ENCODE measurements around the gene LGR5. TPM values are rescaled to one million over a fixed set of nuclear protein-coding genes. Genes with fewer than 3 reads are reported as not detected.

The LGR5 gene
- total and polyA plus RNA-seq, 2 of the 13 experiments (the other 11 are each of a cell fraction or from before 2014, with no cell fraction given), result 37.0 to 121 TPM

GRCh38 chr12:71541583-71541982, 102.0 kb downstream of the LGR5 start (continued):
- TF ChIP-seq, protein P1, sequence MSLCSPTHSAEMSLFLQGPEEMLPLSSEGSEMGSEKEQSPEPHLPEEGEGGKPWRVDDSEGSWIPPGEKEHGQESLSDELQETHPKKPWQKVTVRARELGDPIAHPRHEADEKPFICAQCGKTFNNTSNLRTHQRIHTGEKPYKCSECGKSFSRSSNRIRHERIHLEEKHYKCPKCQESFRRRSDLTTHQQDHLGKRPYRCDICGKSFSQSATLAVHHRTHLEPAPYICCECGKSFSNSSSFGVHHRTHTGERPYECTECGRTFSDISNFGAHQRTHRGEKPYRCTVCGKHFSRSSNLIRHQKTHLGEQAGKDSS (CRISPR knock-in tag; IDR thresholded peaks at IDR 0.05; ENCODE audit: borderline replicate concordance, low read depth), result no peak
- TF ChIP-seq HIVEP1 (CRISPR knock-in tag; IDR thresholded peaks at IDR 0.05), result no peak
- TF ChIP-seq ZNF362 (CRISPR knock-in tag; IDR thresholded peaks at IDR 0.05; ENCODE audit: borderline replicate concordance), result no peak
- TF ChIP-seq KMT2B (CRISPR knock-in tag; IDR thresholded peaks at IDR 0.05), result no peak

- 100% methylated on average over 2 of the region's 2 CpGs for WGBS (ENCODE audit: low lambda C conversion rate)
- no peaks in the 10 kb centered on the region for H4K20me1 ChIP-seq (ENCODE audit: insufficient read depth, low read length)
- FAIRE-seq, result no peak
- intact Hi-C loops (cut with micrococcal nuclease; ENCODE audit: unreplicated experiment) (no loop called here), in situ Hi-C loops (cut with HindIII; ENCODE audit: extremely low pct_ligation_motif_present, low pct_unique_long_range_greater_than_20kb) (no loop called here)
- no peak for DNase-seq (ENCODE audit: low spot score)
- POLR2A ChIA-PET, result interaction anchor here (0.6 kb wide), 1 partner anchor 43 kb away, joined by 3 read pairs; no protein-coding TSS in a partner anchor
- no peaks in the 10 kb centered on the region for H3K9me3 ChIP-seq (ENCODE audit: low read length)
- peaks cover 20% of the 10 kb centered on the region for H3K4me1 ChIP-seq (ENCODE audit: insufficient read depth, low read length)
- H3K9ac ChIP-seq (ENCODE audit: insufficient read depth, low read depth, low read length), result no peak overlapping the region
- H3K79me2 ChIP-seq (ENCODE audit: insufficient read depth, low read length), result no peaks in the 10 kb centered on the region
- H3K4me3 ChIP-seq (replicated peaks in 1 of 3; ENCODE audit: insufficient read depth in 1 of 3, low read depth in 2 of 3, low read length in 3 of 3), result no peak overlapping the region
- no peak overlapping the region for H2AFZ ChIP-seq (ENCODE audit: low read length)
- no peak overlapping the region for H3K4me2 ChIP-seq (ENCODE audit: low read depth, low read length)
- peaks cover 10 to 24% of the 10 kb centered on the region in 2 experiments; a peak in 4 of 5 replicates for H3K36me3 ChIP-seq (replicated peaks in 1 of 2; ENCODE audit: control insufficient read depth in 1 of 2, insufficient read depth in 2 of 2, low read length in 2 of 2)
- H3K27ac ChIP-seq (ENCODE audit: extremely low read length, insufficient read depth, low read length), result no peak overlapping the region
- ATAC-seq, result no peak
- CTCF ChIA-PET (ENCODE audit: low intra/inter-chr PET ratio, low total read pairs), result no interaction called here
- H3K27me3 ChIP-seq (ENCODE audit: control insufficient read depth in 1 of 2, insufficient read depth in 2 of 2, low read length in 2 of 2), result no peaks in the 10 kb centered on the region
- BruUV-seq (replicated peaks), result no TSS peak
- TF ChIP-seq ZNF609 (CRISPR knock-in tag; IDR thresholded peaks at IDR 0.05; ENCODE audit: borderline replicate concordance) (no peak), ZEB1 (IDR thresholded peaks at IDR 0.05; ENCODE audit: insufficient replicate concordance, low read depth) (no peak), POLR2G (IDR thresholded peaks at IDR 0.05; ENCODE audit: low read depth, low read length) (no peak), JUNB (CRISPR knock-in tag; IDR thresholded peaks at IDR 0.05; ENCODE audit: borderline replicate concordance) (no peak)
- TF ChIP-seq, protein P2, sequence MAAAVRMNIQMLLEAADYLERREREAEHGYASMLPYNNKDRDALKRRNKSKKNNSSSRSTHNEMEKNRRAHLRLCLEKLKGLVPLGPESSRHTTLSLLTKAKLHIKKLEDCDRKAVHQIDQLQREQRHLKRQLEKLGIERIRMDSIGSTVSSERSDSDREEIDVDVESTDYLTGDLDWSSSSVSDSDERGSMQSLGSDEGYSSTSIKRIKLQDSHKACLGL (CRISPR knock-in tag; IDR thresholded peaks at IDR 0.05), result no peak
- TF ChIP-seq, protein P3, sequence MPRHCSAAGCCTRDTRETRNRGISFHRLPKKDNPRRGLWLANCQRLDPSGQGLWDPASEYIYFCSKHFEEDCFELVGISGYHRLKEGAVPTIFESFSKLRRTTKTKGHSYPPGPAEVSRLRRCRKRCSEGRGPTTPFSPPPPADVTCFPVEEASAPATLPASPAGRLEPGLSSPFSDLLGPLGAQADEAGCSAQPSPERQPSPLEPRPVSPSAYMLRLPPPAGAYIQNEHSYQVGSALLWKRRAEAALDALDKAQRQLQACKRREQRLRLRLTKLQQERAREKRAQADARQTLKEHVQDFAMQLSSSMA (CRISPR knock-in tag; IDR thresholded peaks at IDR 0.05), result no peak
Observed at GRCh38 chr12:71546322-71546861, 106.8 kb downstream of the LGR5 start.
